Measurements from ENCODE around the gene CADM4.
A peak's percentile ranks its signal among the peaks of the same experiment; 100 is the strongest.
"Not testable (repeated sequence)": the region's sequence is repeated elsewhere in the genome, so short reads cannot be mapped to it uniquely, and the experiment has no call there.

CADM4 gene

GRCh38 chr19:43667126-43667875, 27.7 kb upstream of the CADM4 start:
- DNase-seq (ENCODE audit: insufficient read length, low spot score), result no peak
- FAIRE-seq, result no peak

DNA sequence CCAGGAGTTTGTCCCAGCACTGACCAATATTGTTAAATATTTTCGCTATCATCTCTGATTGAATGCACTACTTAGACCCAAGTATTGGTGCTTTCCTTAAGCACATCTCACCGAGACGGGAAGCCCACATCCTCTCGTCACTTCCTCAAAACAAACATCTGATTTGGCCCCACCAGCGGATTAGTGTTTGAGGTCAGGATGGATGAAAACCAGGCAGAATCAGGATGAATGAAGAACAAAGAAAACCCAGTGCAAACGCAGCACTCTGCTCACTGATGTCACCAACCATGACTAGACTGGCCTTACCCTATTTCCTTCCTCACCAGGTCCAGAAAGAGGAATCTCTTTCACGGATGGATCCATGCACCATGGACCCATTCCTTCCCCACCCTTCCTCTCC, 24.4 kb upstream of the CADM4 start:
- FAIRE-seq (no peak), DNase-seq (ENCODE audit: insufficient read length, low spot score) (no peak)

- DNase-seq (ENCODE audit: insufficient read length, low spot score) (no peak), FAIRE-seq (no peak)
These were observed 22.8 kb upstream of the CADM4 start for GRCh38 chr19:43662487-43662886.

GRCh38 chr19:43660971-43661360, 21.3 kb upstream of the CADM4 start:
- FAIRE-seq (no peak), DNase-seq (ENCODE audit: insufficient read length, low spot score) (no peak)

- DNase-seq (ENCODE audit: insufficient read length, low spot score) (no peak), FAIRE-seq (no peak)
These were observed 20.8 kb upstream of the CADM4 start for GRCh38 chr19:43660301-43660970.

DNA sequence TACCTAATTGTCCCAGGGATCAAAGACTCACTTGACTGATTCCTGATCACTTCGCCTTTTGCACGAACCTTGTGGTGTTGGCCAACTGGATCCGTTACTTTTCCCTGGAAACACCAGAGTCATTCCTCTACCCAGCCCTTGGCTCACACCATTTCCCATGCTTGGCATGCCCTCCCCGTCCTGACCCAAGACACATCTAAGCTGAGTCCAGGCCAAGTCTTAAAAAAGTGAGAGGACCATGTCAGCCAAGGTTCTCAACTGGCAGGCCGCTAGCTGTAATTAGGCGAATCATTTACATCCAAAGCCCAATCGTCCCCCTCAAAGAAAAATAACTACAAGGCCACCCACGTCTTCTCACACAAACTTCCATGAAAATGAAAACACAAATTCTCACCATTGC, 18.8 kb upstream of the CADM4 start:
- DNase-seq (ENCODE audit: insufficient read length, low spot score) (no peak), FAIRE-seq (no peak)

GRCh38 chr19:43658001-43658400, 18.4 kb upstream of the CADM4 start:
- DNase-seq (ENCODE audit: insufficient read length, low spot score) (no peak), FAIRE-seq (no peak)

GRCh38 chr19:43656436-43656835, 16.8 kb upstream of the CADM4 start:
- DNase-seq (ENCODE audit: insufficient read length, low spot score) (no peak), FAIRE-seq (no peak)

- no peak for FAIRE-seq
- DNase-seq (ENCODE audit: insufficient read length, low spot score), result no peak
These were observed 12.9 kb upstream of the CADM4 start for GRCh38 chr19:43652546-43652874.

- FAIRE-seq, result no peak
- peak; percentile 64 for DNase-seq (ENCODE audit: insufficient read length, low spot score)
These were observed 12.3 kb upstream of the CADM4 start for GRCh38 chr19:43651758-43652545.

DNA sequence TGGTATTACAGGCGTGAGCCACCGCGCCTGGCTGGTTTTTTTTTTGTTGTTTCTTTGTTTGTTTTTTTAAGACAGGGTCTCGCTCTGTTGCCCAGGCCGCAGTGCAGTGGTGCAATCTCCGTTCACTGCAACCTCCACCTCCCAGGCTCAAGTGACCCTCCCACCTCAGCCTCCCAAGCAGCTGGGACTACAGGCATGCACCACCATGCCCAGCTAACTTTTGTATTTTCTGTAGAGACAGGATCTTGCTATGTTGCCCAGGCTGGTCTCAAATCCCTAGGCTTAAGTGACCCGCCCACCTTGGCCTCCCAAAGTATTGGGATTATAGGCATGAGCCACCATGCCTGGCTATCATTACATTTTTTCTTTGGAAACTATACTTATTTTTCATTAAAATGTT, 10.6 kb upstream of the CADM4 start:
- FAIRE-seq; DNase-seq (ENCODE audit: insufficient read length, low spot score): not testable (repeated sequence)

GRCh38 chr19:43649514-43649913, 9.9 kb upstream of the CADM4 start:
- DNase-seq (ENCODE audit: insufficient read length, low spot score), result no peak
- no peak for FAIRE-seq

- FAIRE-seq (no peak), DNase-seq (ENCODE audit: insufficient read length, low spot score) (no peak)
These were observed 9.0 kb upstream of the CADM4 start for GRCh38 chr19:43648633-43649032.

- no peak for FAIRE-seq
- no peak for DNase-seq (ENCODE audit: insufficient read length, low spot score)
These were observed 4.5 kb upstream of the CADM4 start for GRCh38 chr19:43644181-43644580.

DNA sequence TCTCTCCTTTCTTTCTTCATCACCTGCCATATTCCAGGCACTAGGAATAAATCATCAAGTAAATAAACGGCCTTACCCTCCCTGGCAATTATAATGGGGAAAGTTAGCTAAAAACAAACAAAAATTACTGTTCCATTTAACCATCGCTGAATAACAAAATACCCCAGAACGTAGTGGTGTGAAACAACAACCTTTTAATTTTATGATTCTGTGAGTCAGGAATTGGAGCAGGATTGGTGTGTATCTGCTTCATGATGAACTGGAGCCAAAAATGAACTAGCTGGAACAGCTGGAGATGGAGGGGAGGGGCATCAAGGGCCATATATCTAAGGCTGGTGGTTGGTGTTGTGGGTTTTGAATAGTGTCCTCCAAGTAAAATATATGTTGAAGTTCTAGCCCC, 3.7 kb upstream of the CADM4 start:
- no peak for FAIRE-seq

DNA sequence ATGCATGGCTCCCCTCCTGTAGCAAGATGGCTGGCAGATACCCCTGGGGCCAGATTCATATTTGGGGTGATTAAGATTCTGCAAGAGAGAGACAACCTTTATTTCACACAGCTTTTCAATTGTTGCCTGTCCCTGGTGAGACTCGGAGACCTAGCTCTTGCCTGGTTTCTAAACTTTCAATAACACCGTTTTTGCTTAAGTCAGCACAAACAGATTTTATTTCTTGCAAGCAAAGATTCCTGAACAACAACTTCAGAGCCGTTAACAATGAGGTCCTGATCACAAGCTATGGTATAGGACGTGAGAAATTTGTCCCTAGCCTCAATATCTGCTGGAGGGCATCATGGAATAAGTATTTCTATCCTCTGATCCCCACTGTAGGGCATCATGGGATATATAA, 2.9 kb upstream of the CADM4 start:
- FAIRE-seq, result no peak
- no peak for DNase-seq (ENCODE audit: insufficient read length, low spot score)

More for the DNA sequence above, 3.7 kb upstream of the CADM4 start:
- DNase-seq (ENCODE audit: insufficient read length, low spot score), result no peak

GRCh38 chr19:43641333-43641732, 1.7 kb upstream of the CADM4 start:
- DNase-seq (ENCODE audit: insufficient read length, low spot score) (no peak), FAIRE-seq (no peak)

DNA sequence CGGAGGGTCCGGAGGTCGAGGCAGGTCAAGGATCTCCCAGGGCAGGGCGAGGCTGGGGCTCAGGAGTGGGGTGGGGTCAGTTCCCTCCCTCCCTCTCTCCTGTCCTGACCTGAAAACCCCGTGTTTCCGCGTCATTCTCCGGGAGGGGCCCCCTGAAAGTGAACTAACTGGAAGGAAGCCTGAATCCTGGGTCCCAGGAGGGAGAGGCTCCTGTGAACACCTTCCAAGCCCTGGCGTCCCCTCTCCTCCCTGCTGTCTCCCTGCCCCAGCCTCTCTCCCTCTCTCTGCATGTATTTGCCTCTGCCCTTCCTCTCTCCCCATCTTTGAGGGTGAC, 741 bp upstream of the CADM4 start:
- no peak for FAIRE-seq
- DNase-seq (ENCODE audit: insufficient read length, low spot score), result no peak

DNA sequence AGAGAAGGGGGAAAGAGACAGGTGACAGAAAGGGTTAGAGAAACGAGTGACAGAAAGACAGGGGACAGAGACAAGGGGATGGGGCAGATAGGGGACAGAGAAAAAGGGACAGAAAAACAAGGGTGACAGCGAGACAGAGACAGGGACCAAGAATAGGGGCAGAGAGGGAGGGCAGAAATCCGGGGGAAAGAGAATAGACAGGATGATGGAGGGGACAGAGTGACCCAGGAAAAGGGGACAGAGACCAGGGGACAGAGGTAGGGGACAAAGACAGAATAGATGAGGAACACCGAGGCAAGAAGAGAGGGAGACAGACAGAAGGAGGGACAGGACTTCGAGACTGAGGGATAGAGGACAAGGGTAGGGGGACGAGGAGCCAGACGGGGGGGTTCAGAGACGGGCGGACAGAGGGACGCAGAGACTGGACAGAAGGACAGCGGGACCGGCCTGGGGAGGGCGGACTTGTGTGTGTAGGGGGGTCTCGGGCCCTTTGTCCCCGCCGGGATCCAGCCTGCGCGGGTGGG, 593 bp downstream of the CADM4 start:
- DNase-seq (ENCODE audit: insufficient read length, low spot score) (no peak), FAIRE-seq (no peak)

DNA sequence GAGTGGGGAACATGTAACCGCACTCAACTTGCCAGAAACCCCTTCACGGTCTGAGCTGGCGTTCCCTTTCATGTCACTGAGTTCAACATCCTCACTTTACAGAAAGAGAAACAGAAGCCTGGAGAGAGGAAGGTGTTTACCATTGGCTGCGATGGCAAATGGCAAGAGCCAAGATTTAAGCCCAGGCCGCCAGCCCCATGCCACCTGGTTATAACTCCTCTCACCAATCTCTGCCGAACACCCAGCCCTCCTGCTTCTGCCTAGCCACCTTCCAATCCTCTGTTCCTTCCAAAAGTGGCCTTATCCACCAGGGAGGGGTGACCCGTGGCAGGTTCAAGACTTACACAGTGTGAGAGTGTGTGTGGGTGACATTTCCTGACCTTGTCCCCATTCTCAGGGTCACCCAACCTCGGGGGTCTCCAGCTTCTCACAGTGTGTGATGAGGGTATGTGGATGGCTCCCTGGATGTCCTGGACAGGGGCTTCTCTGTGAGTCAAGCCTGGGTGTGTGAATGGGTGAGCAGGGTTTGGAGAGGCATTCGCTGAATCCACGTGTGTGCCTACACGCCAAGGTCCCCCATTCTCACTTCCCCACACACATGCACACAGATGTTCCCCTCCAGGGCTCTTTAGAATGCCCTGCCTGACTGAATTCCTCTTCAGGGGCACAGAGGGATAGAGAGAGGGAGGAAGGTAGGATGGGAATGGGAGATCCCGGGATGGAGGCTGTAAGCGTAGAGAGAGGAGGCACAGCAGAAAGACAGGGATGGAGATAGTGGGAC, 1.2 kb downstream of the CADM4 start:
- DNase-seq (ENCODE audit: insufficient read length, low spot score), result no peak
- FAIRE-seq, result peak; percentile 52

DNA sequence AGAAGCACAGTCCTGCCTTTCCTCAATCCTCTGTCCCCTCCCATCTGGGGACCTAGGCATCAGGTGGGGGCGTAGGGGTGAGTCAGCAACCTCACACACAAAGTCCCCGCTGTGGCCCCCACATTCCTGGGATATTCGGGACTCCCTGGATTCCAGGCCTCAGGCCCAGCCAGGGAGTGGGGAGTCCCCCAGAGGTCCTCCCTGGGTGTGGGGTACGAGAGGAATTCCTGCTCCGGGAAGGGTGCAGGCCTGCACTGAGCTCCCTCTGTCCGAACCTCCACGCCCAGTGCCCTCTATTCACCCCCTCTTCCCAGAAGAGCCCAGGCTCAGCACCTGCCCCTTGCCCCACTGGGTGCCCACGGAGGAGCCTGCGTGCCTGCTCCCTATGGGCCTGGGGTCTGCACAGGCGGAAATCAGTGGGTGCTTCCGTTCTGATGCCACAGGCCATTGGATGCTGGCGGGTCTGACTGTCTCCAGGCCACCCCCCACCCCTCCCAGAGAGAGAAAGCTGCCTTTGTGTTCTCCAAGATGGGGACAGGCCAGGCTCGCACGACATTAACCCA, 3.4 kb downstream of the CADM4 start:
- FAIRE-seq (no peak), DNase-seq (ENCODE audit: insufficient read length, low spot score) (peak; percentile 57)

Data from HTR-8/SVneo (cell line).